ENCODE data around the gene MBTPS1. TPM values are rescaled to one million over a fixed set of nuclear protein-coding genes. Genes with fewer than 3 reads are reported as not detected.
"Not testable (repeated sequence)": the region's sequence is repeated elsewhere in the genome, so short reads cannot be mapped to it uniquely, and the experiment has no call there.

The MBTPS1 gene
- total RNA-seq, 1 donor from 2014 or later = 136 TPM

DNA sequence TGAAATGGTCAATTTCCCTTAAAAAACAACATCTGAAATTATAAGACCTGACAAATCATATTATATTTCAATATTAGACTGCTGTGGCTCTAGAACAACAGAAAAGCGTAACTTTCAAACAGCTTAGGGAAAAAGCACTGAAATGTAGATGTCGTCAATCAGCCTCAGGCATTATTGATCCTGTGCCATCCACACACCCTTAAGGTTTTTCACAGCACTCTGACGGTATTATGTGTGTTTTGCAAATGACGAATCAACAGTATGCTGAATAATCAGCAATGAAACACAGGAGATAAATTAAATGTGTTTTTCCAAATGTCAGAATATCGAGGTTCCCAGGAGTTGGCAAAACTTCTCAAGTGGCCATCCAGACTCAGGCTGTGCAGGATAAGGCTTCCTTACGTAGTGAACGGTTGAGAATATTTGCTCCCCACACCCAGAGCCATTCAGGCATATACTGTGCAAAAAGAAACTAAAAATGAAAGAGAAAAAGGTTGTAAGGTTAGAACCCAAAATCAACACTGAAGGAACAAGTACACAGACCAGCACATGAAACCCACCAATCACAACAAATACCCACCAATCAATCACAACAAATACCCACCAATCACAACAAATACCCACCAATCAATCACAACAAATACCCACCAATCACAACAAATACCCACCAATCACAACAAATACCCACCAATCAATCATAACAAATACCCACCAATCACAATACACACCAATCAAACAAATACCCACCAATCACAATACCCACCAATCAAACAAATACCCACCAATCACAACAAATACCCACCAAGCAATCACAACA lies 7.7 kb upstream of the MBTPS1 start:
- Mint-ChIP-seq H3K27me3 (ENCODE audit: unreplicated experiment) (no peaks in the 10 kb centered on the region), H3K9me3 (ENCODE audit: unreplicated experiment) (no peaks in the 10 kb centered on the region), H3K27ac (ENCODE audit: unreplicated experiment) (no peak overlapping the region), H3K36me3 (ENCODE audit: unreplicated experiment) (peaks cover 15% of the 10 kb centered on the region), H3K4me3 (ENCODE audit: unreplicated experiment) (no peak overlapping the region), H3K4me1 (ENCODE audit: unreplicated experiment) (no peaks in the 10 kb centered on the region)
- no peak for DNase-seq (ENCODE audit: extremely low spot score, unreplicated experiment)
- no peak for TF ChIP-seq CTCF (IDR thresholded peaks at IDR 0.05)

GRCh38 chr16:84121007-84121406 lies 4.3 kb upstream of the MBTPS1 start:
- Mint-ChIP-seq H3K36me3 (ENCODE audit: unreplicated experiment) (peaks cover 9% of the 10 kb centered on the region), H3K4me1 (ENCODE audit: unreplicated experiment) (peaks cover 9% of the 10 kb centered on the region), H3K9me3 (ENCODE audit: unreplicated experiment) (no peaks in the 10 kb centered on the region), H3K27ac (ENCODE audit: unreplicated experiment) (no peak overlapping the region), H3K4me3 (ENCODE audit: unreplicated experiment) (no peak overlapping the region), H3K27me3 (ENCODE audit: unreplicated experiment) (no peaks in the 10 kb centered on the region)
- TF ChIP-seq CTCF (IDR thresholded peaks at IDR 0.05) = no peak
- no peak for DNase-seq (ENCODE audit: extremely low spot score, unreplicated experiment)

DNA sequence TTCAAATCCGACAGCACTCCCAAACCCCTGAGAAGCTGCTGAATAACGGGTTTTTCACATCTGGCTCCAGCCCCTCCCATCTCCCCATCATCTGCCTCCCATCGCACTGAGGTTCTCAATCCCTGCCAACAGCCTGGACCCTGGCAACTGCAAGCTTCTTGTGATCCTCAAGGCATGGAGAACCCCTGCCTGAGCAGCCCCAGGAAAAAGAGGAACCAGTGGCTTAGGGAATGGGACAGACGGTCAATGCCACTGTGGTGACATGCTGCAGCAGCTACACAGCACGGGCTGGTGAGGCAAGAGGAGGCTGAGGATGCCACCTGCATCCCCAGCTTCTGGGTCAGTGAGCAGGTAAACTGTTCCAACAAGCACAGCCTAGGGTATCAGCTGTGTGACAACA lies 3.3 kb upstream of the MBTPS1 start:
- TF ChIP-seq CTCF (IDR thresholded peaks at IDR 0.05) = no peak
- Mint-ChIP-seq H3K4me3 (ENCODE audit: unreplicated experiment) (no peak overlapping the region), H3K36me3 (ENCODE audit: unreplicated experiment) (peaks cover 9% of the 10 kb centered on the region)

DNA sequence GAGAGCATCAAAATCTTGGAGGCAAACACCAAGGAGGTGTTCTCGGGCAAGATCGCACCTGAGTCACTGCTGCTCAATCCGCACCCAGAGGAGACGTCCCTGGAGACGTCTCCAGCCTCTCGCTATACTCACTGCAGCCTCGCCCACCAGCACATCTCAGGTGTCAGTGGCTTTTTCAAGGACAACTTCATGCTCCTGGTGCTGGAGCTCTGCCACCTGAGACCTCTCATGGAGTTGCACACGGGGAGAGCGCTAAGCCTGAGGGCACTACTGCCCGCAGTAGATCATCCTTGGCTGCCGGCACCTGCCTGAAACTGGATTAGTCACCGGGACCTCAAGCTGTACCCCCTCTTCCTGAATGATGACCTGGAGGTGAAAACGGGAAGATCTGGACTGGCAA lies 2.6 kb upstream of the MBTPS1 start:
- Mint-ChIP-seq H3K9me3 (ENCODE audit: unreplicated experiment) (no peaks in the 10 kb centered on the region), H3K27ac (ENCODE audit: unreplicated experiment) (no peak overlapping the region), H3K4me1 (ENCODE audit: unreplicated experiment) (peaks cover 20% of the 10 kb centered on the region), H3K36me3 (ENCODE audit: unreplicated experiment) (peaks cover 9% of the 10 kb centered on the region), H3K4me3 (ENCODE audit: unreplicated experiment) (no peak overlapping the region), H3K27me3 (ENCODE audit: unreplicated experiment) (no peaks in the 10 kb centered on the region)
- no peak for DNase-seq (ENCODE audit: extremely low spot score, unreplicated experiment)
- TF ChIP-seq CTCF (IDR thresholded peaks at IDR 0.05) = no peak

More for the DNA sequence above, 3.3 kb upstream of the MBTPS1 start:
- no peak overlapping the region for H3K27ac Mint-ChIP-seq (ENCODE audit: unreplicated experiment)
- H3K4me1 Mint-ChIP-seq (ENCODE audit: unreplicated experiment) = peaks cover 17% of the 10 kb centered on the region
- H3K9me3 Mint-ChIP-seq (ENCODE audit: unreplicated experiment) = no peaks in the 10 kb centered on the region
- no peak for DNase-seq (ENCODE audit: extremely low spot score, unreplicated experiment)
- no peaks in the 10 kb centered on the region for H3K27me3 Mint-ChIP-seq (ENCODE audit: unreplicated experiment)

DNA sequence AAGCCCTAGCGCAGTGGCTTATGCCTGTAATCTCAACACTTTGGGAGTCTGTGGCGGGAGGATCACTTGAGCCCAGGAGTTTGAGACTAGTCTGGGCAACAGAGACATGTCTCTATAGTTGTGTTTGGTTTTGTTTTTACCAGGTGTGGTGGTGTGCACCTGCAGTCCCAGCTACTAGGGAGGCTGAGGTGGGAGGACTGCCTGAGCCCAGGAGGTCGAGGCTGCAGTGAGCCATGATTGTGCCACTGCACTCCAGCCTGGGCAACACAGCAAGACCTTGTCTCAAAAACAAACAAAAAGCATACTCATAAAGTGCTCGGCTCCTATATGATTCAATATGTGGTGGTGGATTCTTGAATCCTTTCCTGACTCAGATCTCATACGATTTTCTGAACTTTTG lies 1.6 kb upstream of the MBTPS1 start:
- not testable (repeated sequence) for DNase-seq (ENCODE audit: extremely low spot score, unreplicated experiment); H3K36me3 Mint-ChIP-seq (ENCODE audit: unreplicated experiment); H3K27me3 Mint-ChIP-seq (ENCODE audit: unreplicated experiment); H3K27ac Mint-ChIP-seq (ENCODE audit: unreplicated experiment); H3K9me3 Mint-ChIP-seq (ENCODE audit: unreplicated experiment)
- peak overlapping the region; percentile 48 for H3K4me3 Mint-ChIP-seq (ENCODE audit: unreplicated experiment)
- H3K4me1 Mint-ChIP-seq (ENCODE audit: unreplicated experiment) = peaks cover 23% of the 10 kb centered on the region
